Measurements from ENCODE around the gene PIK3CG. TPM values are rescaled to one million over a fixed set of nuclear protein-coding genes. Genes with fewer than 3 reads are reported as not detected.
"Not testable (repeated sequence)": the region's sequence is repeated elsewhere in the genome, so short reads cannot be mapped to it uniquely, and the experiment has no call there.

The PIK3CG gene
- total RNA-seq, 2 donors from 2014 or later, result 8.0 to 8.5 TPM

DNA sequence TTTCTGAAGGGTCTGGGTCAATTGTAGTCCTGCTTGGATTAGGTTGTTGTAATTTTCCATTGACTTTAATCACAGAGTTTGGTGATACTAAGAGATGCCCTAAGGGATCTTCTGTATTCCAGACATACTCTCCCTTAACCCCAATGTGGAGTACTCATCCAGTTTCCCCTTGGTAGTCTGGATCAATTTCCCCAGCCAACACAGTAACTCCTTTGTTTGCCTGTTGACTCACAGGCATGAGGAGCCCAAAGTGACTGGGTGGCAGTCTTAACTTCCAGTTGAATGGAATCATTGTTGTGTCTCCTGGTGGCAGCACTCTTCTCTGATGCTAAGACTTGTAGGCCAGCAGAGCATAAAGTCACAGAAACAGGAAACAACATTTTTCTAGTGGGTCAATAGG is 41.5 kb upstream of the PIK3CG start:
- Histone ChIP-seq H3K36me3 (no peaks in the 10 kb centered on the region), H3K27ac (no peak overlapping the region), H3K9me3 (no peaks in the 10 kb centered on the region), H3K4me3 (no peak overlapping the region), H3K27me3 (replicated peaks; ENCODE audit: insufficient read depth) (no peaks in the 10 kb centered on the region), H3K4me1 (ENCODE audit: control insufficient read depth in 1 of 2, low read depth in 2 of 2) (no peaks in the 10 kb centered on the region)
- DNase-seq (ENCODE audit: low spot score) (no peak), ATAC-seq (ENCODE audit: insufficient number of reproducible peaks, low FRiP score, low read depth) (no peak)
- TF ChIP-seq, protein P1, sequence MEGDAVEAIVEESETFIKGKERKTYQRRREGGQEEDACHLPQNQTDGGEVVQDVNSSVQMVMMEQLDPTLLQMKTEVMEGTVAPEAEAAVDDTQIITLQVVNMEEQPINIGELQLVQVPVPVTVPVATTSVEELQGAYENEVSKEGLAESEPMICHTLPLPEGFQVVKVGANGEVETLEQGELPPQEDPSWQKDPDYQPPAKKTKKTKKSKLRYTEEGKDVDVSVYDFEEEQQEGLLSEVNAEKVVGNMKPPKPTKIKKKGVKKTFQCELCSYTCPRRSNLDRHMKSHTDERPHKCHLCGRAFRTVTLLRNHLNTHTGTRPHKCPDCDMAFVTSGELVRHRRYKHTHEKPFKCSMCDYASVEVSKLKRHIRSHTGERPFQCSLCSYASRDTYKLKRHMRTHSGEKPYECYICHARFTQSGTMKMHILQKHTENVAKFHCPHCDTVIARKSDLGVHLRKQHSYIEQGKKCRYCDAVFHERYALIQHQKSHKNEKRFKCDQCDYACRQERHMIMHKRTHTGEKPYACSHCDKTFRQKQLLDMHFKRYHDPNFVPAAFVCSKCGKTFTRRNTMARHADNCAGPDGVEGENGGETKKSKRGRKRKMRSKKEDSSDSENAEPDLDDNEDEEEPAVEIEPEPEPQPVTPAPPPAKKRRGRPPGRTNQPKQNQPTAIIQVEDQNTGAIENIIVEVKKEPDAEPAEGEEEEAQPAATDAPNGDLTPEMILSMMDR (IDR thresholded peaks at IDR 0.05), result no peak

DNA sequence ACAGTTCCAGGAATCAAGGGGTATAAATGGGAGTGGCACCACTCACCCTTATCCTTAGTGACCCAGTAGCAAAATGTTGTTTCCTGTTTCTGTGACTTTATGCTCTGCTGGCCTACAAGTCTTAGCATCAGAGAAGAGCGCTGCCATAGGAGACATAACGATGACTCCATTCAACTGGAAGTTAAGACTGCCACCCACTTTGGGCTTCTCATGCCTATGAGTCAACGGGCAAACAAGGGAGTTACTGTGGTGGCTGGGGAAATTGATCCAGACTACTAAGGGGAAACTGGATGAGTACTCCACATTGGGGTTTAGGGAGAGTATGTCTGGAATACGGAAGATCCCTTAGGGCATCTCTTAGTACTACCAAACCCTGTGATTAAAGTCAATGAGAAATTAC is 40.6 kb upstream of the PIK3CG start:
- Histone ChIP-seq H3K9me3 (no peaks in the 10 kb centered on the region), H3K4me3 (no peak overlapping the region), H3K27ac (no peak overlapping the region), H3K36me3 (no peaks in the 10 kb centered on the region), H3K27me3 (replicated peaks; ENCODE audit: insufficient read depth) (no peaks in the 10 kb centered on the region), H3K4me1 (ENCODE audit: control insufficient read depth in 1 of 2, low read depth in 2 of 2) (no peaks in the 10 kb centered on the region)
- TF ChIP-seq, protein P1 (IDR thresholded peaks at IDR 0.05), result no peak
- ATAC-seq (ENCODE audit: insufficient number of reproducible peaks, low FRiP score, low read depth), result no peak
- DNase-seq (ENCODE audit: low spot score), result no peak

DNA sequence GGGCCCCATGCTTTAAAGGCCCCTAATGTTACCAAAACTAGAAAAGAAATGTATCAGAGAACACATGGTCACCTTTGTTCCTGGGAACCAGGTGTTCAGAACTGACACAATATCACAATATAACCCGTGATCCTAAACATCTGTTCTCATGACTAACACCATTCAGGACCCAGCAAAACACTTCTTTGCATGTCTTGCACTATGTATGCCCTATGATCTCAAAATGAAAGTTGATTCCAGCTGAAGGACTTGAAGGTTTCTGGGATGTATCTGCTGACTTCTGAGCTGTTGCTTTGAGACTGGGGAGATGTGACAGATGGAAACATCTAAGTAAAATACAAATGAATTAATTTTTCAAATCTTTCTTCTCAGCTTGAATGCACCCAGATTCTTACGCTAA is 37.5 kb upstream of the PIK3CG start:
- ATAC-seq (ENCODE audit: insufficient number of reproducible peaks, low FRiP score, low read depth) (no peak), DNase-seq (ENCODE audit: low spot score) (no peak)
- Histone ChIP-seq H3K4me3 (no peak overlapping the region), H3K27ac (no peak overlapping the region), H3K27me3 (replicated peaks; ENCODE audit: insufficient read depth) (no peaks in the 10 kb centered on the region), H3K36me3 (no peaks in the 10 kb centered on the region), H3K9me3 (no peaks in the 10 kb centered on the region), H3K4me1 (ENCODE audit: control insufficient read depth in 1 of 2, low read depth in 2 of 2) (no peaks in the 10 kb centered on the region)
- TF ChIP-seq, protein P1 (IDR thresholded peaks at IDR 0.05), result no peak

DNA sequence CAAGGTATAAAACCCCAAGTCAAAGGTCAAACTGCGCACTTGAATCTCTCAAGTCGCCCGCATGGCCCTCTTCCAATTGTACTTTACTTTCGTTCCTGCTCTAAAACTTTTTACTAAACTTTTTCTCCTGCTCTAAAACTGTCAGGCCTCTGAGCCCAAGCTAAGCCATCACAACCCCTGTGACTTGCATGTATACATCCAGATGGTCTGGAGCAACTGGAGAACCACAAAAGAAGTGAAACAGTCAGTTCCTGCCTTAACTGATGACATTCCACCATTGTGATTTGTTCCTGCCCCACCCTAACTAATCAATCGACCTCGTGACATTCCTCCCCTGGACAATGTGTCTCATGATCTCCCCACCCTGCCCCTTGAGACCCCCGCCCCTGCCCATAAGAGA is 35.6 kb upstream of the PIK3CG start:
- Histone ChIP-seq H3K27me3 (replicated peaks; ENCODE audit: insufficient read depth) (no peaks in the 10 kb centered on the region), H3K27ac (no peak overlapping the region), H3K36me3 (no peaks in the 10 kb centered on the region), H3K4me3 (no peak overlapping the region), H3K9me3 (no peaks in the 10 kb centered on the region), H3K4me1 (ENCODE audit: control insufficient read depth in 1 of 2, low read depth in 2 of 2) (no peaks in the 10 kb centered on the region)
- no peak for ATAC-seq (ENCODE audit: insufficient number of reproducible peaks, low FRiP score, low read depth)
- TF ChIP-seq, protein P1 (IDR thresholded peaks at IDR 0.05), result no peak
- DNase-seq (ENCODE audit: low spot score), result no peak

DNA sequence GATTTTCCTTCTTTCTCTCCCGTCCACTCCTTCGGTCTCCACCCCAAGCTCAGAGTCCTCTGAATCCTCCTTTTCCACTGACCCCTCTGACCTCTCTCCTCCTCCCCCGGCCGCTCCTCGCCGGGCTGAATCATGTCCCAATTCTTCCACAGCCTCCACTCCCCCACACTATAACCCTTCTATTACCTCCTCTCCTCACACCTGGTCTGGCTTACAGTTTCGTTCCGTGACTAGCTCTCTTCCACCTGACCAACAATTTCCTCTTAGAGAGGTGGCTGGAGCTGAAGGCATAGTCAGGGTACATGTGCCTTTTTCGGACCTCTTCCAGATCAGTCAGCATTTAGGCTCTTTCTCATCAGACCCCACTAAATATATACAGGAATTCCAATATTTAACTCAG is 34.2 kb upstream of the PIK3CG start:
- not testable (repeated sequence) for H3K27me3 ChIP-seq (replicated peaks; ENCODE audit: insufficient read depth); H3K27ac ChIP-seq; H3K36me3 ChIP-seq; H3K4me1 ChIP-seq (ENCODE audit: control insufficient read depth in 1 of 2, low read depth in 2 of 2); ATAC-seq (ENCODE audit: insufficient number of reproducible peaks, low FRiP score, low read depth); H3K4me3 ChIP-seq; DNase-seq (ENCODE audit: low spot score); H3K9me3 ChIP-seq

DNA sequence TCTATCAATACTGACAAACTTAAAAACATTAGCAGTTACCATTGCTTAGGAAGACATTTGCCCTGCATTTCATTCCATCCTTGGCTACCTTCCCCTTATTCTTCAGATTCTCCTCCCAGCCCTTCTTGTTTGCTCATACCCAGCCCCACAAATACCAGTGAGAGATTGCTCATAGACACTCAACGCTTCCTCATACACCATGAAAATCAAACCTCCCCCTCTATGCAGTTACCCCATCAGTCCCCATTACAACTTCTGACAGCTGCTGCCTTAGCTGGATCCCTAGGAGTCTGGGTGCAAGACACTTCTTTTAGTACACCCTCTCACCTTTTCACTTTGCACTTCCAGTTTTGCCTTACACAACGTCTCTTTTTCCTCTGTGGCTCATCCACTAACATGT is 28.3 kb upstream of the PIK3CG start:
- no peaks in the 10 kb centered on the region for H3K27me3 ChIP-seq (replicated peaks; ENCODE audit: insufficient read depth)
- no peak overlapping the region for H3K4me3 ChIP-seq
- no peak for ATAC-seq (ENCODE audit: insufficient number of reproducible peaks, low FRiP score, low read depth)
- TF ChIP-seq, protein P1 (IDR thresholded peaks at IDR 0.05), result no peak
- no peaks in the 10 kb centered on the region for H3K9me3 ChIP-seq
- no peaks in the 10 kb centered on the region for H3K36me3 ChIP-seq
- no peak overlapping the region for H3K27ac ChIP-seq
- H3K4me1 ChIP-seq (ENCODE audit: control insufficient read depth in 1 of 2, low read depth in 2 of 2), result no peaks in the 10 kb centered on the region
- DNase-seq (ENCODE audit: low spot score), result no peak
